HG03139 (cell line): ENCODE measurements around the gene CCDC138.

Source experiments
- ATAC-seq: cut with Tn5 transposase; IDR thresholded peaks from one replicate; pipeline ENCODE4 v1.9.1; 2021; ENCODE audit not compliant: unreplicated experiment

CCDC138 gene

DNA sequence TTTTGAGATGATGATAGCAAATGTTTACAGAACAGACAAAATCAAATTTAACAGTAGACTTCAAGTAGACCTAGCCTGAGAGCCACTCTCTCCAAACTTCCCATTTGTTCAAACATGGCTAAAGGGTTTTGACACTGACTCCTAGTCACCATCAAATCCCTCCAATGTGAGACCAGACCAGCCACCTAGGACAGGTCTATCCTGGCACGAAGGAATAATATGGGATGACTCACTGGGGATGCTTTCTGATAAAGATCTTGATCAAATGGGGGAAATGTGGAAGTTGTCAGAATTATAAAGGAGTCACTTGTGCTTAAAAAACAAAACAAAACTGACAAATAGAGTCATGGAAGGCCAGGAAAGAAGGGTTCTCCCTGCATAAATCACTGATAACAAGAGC is 106.7 kb downstream of the CCDC138 start:
- ATAC-seq = no peak

DNA sequence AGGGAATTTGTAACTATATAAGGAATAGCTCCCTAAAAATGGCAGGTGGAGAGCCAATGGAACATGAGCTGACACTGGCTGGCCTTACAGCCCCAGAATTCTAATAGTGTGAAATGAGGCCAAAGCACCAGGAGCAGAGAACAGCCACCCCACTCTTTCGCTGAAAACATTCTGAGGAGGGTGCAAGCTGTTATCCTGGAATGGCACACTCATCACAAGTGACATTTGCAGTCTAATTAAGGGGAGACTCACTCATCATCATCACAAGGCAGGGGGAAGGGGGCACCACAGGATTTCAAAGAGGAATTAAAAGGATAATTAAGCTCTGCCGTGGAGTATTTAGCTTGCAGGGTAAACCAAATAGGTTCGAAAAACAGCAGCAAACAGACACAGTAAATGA is 108.2 kb downstream of the CCDC138 start:
- ATAC-seq = no peak

- ATAC-seq = no peak
These were observed 108.6 kb downstream of the CCDC138 start for GRCh38 chr2:108895188-108895587.

DNA sequence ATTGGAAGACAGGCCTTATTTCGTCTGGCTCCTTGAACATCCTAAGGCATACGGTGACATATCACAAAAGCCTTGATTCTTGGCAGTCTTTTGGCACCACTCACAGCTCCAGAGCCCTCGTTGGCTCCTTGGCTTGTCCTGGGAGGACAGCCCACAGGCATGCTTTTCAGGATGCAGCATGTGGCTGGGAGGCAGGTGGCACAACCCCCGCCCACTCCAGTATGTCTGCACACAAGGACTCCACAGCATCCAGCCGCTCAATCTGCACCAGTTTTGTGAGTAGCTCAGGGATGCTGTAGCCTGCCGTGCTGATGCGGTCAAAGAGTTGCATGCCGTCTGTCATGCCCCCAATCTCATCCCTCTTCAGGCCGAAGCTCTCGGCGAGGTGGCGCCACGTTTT is 110.2 kb downstream of the CCDC138 start:
- no peak for ATAC-seq

DNA sequence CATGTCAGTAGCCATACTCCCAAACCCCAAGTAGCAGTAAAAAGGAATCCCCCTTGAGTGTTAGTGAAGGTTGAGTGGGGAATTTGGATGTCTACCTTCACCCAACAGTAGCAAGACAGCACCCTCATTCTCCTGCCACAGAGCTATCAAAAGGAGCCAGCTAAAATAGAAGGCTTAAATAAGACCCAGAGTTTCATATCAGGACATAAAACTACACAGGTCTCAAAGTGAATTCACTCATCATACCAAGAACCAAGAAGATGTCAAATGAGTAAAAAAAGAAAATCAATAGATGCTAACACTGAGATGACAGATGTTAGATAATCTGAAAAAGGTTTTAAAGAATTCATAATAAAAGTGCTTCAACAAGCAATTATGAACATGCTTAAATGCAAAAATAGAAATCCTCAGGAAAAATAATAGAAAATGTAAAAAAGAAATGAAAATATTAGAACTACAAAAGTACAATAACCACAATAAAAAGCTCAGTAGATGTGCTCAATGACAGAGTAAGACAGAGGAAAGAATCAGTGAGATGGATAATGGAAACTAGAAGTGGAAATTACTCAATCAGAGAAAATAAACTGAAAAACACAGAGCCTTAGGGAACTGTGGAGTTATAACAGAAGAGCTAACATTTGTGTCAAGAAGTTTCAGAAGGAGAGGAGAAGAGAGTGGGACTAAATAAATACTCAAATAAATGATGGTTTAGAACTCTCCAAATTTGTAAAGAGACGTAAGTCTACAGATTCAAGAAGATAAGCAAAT is 111.9 kb downstream of the CCDC138 start:
- ATAC-seq = no peak

GRCh38 chr2:108904680-108905079 is 118.1 kb downstream of the CCDC138 start:
- ATAC-seq = no peak

GRCh38 chr2:108905176-108905575 is 118.6 kb downstream of the CCDC138 start:
- no peak for ATAC-seq

DNA sequence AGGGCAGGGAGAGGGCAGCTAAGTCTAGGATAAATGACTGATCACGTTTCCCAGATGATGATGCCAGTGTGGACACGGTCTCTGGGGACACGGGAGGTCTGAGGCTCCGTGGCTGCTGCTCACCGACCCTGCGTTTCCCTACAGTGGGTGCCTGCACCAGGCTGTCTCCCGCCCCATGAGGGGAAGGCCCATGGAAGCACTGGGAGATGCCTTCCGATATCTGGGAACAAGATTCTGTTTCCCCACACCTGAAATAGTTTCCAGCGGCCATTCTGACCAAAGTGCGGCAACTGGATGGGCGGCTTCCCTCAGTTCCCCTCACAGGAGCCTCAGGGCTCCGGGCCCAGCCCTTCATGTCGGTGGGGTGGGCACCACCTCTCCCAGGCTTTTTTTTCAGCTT is 119.3 kb downstream of the CCDC138 start:
- no peak for ATAC-seq

DNA sequence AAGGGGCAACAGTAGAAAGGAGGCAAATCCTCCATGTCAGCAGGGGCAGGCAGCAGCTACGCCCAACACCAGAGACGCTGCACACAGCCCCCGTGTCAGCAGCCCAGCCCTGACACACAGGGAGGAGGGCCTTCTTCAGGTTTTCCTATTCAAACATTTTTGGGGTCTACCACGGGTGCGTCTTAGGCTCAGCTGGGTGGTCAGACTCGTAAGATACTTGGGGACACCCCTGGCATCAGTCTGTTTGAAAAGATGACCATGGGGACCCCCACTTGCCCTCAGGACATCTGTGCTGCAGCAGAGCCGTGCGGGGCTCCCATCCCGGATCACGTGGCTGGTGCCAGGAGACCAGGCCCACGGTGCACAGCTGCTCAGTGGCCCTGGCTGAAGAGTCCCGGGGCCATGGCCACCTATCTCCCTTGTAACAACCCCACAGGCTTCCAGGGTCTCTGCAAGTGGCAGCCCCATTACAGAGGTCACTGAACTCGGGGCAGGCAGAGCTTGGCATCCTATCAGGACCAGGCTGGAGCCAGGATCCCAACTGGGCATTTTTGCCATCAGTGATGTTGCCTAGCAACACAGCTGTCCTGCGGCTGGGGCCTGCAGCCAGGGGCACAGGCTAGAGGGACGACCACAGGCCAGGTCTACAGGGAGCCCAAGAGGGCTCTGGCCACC is 120.0 kb downstream of the CCDC138 start:
- ATAC-seq = no peak

DNA sequence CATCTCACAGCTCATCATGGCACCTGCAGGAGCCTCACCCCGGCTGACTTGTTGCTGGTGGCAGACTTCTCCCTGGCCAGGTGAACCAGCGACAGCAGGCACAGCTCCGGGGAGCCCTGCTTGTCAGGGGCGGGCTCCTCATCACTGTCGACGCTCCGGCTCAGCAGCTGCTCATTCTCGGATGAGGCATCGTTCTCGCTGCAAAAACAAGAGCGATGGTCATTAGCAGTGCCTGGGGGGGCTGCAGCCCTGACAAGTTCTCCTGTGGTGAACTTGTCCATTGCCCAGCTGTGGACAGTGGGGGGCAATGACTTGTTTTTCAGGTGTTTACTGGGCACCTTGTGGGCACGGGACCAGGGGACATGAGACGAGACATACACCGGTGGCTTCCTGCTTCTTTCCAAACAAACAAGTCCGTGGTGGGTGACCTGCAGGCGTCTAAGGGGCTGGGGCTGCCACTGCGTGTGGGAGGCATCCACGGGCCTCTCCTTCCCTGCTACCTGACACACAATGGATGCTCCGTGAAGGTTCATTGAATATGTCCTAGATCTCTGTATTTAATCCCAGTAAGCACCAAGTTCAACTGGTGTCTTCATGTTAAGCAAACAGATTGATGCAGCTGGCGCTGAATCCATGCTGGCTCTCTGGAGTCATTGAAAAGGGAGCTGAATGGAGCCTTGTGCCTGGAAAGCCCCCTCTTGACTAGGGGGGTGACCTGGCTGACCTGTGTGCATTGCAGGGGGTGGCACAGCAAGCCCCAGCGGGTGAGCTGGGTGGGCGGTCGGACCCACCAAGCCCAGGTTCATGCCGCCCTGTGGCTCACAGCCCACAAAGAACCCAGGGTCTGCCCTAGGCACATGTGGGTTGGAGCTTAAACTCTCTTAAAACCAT is 121.5 kb downstream of the CCDC138 start:
- ATAC-seq = no peak

DNA sequence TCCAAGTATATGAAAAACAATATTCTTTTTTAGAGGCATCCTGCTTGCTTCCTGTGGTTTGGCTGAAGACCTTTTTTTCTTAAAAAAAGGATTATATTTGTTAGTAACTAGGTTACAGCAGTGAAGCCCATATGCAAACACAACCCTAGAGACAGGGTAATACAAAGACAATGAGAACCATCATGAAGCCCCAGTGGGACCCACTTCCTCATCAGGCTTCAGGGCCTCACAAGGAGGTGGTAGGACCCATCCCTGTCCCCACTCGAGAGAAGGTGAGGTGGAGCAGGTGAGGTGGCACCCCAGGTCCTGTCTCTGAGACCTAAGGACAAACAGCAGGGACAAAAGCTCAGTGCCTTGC is 122.1 kb downstream of the CCDC138 start:
- no peak for ATAC-seq

GRCh38 chr2:108909275-108909823 is 122.8 kb downstream of the CCDC138 start:
- no peak for ATAC-seq

DNA sequence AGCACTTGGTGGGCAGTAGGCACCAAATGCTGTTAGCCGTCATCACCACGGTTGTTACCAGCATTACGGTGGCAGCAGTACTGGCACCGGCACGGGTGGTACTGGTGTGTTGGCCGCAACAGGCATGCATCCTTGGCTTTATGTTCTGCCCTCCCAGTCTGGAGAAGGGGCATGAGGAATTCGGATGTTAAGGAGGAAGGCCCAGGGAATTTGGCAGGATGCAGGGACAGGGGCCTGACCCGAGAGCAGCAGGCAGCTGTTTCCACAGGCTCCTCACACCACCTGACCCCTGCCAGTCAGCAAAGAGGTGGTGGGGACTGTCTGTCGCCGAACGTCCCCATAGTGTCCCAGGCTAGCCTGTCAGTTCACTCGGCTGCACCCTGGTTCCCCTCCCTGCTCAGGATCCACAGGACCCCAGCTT is 123.5 kb downstream of the CCDC138 start:
- ATAC-seq = no peak

- no peak for ATAC-seq
These were observed 124.2 kb downstream of the CCDC138 start for GRCh38 chr2:108910541-108911396.

DNA sequence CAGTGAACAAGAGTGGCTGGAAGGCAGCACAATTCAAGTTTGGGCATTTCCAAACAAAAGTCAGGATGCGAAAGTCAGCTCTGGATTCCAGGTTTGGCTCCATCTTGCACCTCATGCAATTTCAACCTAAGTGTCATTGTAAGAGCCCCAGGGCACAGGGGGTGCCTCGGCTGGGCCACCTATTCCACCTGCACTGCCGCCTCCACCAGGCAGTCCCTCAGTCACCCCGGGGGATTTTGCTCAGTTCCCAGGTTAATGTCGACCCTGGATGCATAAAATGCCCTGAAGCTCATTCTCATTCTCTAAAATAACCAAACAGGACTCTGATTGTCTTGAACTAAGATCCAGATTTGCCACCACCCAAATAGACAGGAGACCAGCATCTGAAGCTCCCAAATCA is 124.8 kb downstream of the CCDC138 start:
- no peak for ATAC-seq

GRCh38 chr2:108911807-108912628 is 125.4 kb downstream of the CCDC138 start:
- no peak for ATAC-seq

DNA sequence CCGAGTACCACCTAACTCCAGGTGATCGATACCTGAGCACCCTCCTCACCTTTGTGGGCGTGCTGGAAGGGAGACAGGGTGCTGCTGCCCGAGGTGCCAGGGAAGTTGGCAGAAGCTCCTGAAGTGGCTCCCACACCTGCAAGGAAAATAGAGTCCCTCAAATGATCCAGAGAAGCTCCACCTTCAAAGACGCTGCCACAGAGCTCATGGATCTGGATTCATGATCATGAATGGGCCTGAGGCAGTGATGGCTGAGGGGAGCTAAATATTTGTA is 126.0 kb downstream of the CCDC138 start:
- no peak for ATAC-seq

DNA sequence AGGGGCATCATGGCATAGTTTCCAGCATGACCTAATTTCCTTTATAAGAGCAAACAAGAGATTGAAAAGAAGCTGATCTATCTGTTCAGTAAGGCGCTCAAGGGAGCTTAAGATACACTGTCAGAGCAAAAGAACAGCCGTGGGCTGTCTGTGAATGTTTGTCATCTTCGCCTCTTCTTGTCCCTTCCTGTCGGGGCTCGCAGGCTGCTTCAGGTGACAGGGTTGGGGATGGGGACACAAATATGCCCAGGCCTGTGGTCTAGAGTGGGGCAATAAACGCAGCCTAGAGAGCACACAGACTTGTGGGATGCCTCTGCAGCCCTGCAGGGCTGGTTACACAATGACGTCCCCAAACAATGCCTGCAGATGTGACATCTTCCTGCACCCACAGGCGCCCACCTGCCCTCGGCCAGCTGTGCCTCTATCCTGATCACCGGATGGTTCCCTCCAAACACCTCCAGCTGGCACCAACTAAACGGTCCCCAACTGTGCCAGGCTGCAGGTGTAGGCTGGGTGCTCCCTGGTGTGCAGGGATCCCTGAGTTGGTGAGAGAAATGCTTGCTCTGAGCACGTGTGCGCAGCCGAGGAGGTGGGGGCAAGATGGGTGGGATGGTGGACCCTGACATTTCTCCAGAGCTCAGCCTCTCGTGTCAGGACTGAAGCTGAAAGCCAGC is 129.7 kb downstream of the CCDC138 start:
- no peak for ATAC-seq

- ATAC-seq = no peak
These were observed 130.3 kb downstream of the CCDC138 start for GRCh38 chr2:108916796-108917421.
